ENCODE measurements around the gene C12orf50.

DNA sequence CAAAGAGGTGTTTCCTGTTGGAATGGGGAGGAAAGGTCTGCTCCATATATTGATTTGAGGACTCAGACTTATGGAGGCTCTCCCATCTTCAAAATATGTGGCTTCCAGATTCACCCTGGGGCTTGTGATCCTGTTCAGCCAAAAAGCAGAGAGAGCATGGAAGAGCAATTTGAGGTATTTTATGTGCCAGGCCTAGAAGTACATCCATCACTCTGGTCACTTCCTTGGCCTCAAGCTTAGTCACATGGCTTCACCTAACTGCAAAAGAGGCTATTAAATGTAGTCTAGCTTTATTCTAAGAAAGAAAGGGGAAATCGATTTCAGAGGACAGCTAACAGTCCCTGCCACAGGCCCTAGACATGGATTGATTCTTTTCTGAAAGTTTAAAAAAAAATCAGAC, 86.2 kb downstream of the C12orf50 start:
- TF ChIP-seq CBFB (IDR thresholded peaks at IDR 0.05; ENCODE audit: low read depth) (no peak), JUND (IDR thresholded peaks at IDR 0.05; ENCODE audit: low read depth, low read length) (no peak), EZH2 (IDR thresholded peaks at IDR 0.05; ENCODE audit: borderline replicate concordance, control insufficient read depth, low read depth, low read length) (no peak), POLR2AphosphoS5 (IDR thresholded peaks at IDR 0.05; ENCODE audit: low read length) (no peak), ETV6 (conservative IDR thresholded peaks at IDR 0.05 in 1 of 2, IDR thresholded peaks at IDR 0.05 in 1 of 2; ENCODE audit: borderline replicate concordance in 1 of 2, low read depth in 1 of 2) (no peak), RCOR1 (conservative IDR thresholded peaks at IDR 0.05; ENCODE audit: low read depth, low read length) (no peak), FOXK2 (IDR thresholded peaks at IDR 0.05) (no peak), TAF1 (IDR thresholded peaks at IDR 0.05; ENCODE audit: borderline replicate concordance, low read depth, low read length) (no peak), RELA (IDR thresholded peaks at IDR 0.05; ENCODE audit: borderline replicate concordance, partially characterized antibody) (no peak), YY1 (IDR thresholded peaks at IDR 0.05; ENCODE audit: low read depth, low read length) (no peak)
- TF ChIP-seq, protein P1, sequence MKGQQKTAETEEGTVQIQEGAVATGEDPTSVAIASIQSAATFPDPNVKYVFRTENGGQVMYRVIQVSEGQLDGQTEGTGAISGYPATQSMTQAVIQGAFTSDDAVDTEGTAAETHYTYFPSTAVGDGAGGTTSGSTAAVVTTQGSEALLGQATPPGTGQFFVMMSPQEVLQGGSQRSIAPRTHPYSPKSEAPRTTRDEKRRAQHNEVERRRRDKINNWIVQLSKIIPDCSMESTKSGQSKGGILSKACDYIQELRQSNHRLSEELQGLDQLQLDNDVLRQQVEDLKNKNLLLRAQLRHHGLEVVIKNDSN (IDR thresholded peaks at IDR 0.05; ENCODE audit: borderline replicate concordance, extremely low read length, insufficient read depth, low read depth, low read length), result no peak
- TF ChIP-seq, protein P2, sequence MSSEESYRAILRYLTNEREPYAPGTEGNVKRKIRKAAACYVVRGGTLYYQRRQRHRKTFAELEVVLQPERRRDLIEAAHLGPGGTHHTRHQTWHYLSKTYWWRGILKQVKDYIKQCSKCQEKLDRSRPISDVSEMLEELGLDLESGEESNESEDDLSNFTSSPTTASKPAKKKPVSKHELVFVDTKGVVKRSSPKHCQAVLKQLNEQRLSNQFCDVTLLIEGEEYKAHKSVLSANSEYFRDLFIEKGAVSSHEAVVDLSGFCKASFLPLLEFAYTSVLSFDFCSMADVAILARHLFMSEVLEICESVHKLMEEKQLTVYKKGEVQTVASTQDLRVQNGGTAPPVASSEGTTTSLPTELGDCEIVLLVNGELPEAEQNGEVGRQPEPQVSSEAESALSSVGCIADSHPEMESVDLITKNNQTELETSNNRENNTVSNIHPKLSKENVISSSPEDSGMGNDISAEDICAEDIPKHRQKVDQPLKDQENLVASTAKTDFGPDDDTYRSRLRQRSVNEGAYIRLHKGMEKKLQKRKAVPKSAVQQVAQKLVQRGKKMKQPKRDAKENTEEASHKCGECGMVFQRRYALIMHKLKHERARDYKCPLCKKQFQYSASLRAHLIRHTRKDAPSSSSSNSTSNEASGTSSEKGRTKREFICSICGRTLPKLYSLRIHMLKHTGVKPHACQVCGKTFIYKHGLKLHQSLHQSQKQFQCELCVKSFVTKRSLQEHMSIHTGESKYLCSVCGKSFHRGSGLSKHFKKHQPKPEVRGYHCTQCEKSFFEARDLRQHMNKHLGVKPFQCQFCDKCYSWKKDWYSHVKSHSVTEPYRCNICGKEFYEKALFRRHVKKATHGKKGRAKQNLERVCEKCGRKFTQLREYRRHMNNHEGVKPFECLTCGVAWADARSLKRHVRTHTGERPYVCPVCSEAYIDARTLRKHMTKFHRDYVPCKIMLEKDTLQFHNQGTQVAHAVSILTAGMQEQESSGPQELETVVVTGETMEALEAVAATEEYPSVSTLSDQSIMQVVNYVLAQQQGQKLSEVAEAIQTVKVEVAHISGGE (CRISPR knock-in tag; IDR thresholded peaks at IDR 0.05), result no peak
